B cell (primary cell): ENCODE results near the gene ATXN1.

ENCODE experiments used
- CTCF ChIP-seq: fragments of 200-600 bp; IDR thresholded peaks from one replicate; pipeline ENCODE4 v1.8.0; 2022; ENCODE audit warnings: antibody characterized with exemption, mild to moderate bottlenecking
- EZH2 ChIP-seq: IDR thresholded peaks from 2 replicates; pipeline ENCODE4 v1.6.1; 2012; ENCODE audit warnings: borderline replicate concordance, low read depth, mild to moderate bottlenecking, moderate library complexity, low read length; ENCODE audit not compliant: insufficient read depth, poor library complexity, severe bottlenecking

GRCh38 chr6:16540804-16541752 lies 220.2 kb downstream of the ATXN1 start:
- TF ChIP-seq CTCF (no peak), EZH2 (no peak)
